ENCODE results near the gene RTKN. TPM values are rescaled to one million over a fixed set of nuclear protein-coding genes. Genes with fewer than 3 reads are reported as not detected.

The RTKN gene
- total RNA-seq, 2 donors from 2014 or later = 14.1 to 18.7 TPM

GRCh38 chr2:74393525-74393924 is 48.2 kb downstream of the RTKN start:
- DNase-seq (no peak), ATAC-seq (no peak)
- intact Hi-C loops (cut with DNase I) = no loop called here

- intact Hi-C loops (cut with DNase I) = no loop called here
- DNase-seq = no peak
- no peak for ATAC-seq
Measured at GRCh38 chr2:74392449-74392743, 49.3 kb downstream of the RTKN start.

- ATAC-seq = peak; percentile 91 to 92
- intact Hi-C loops (cut with DNase I) = no loop called here
- peak; percentile 93 for DNase-seq
Measured at GRCh38 chr2:74391580-74392448, 49.9 kb downstream of the RTKN start.

- intact Hi-C loops (cut with DNase I) = no loop called here
- DNase-seq = no peak
- peak in 1 of 2 donors; percentile 43 for ATAC-seq
Measured at GRCh38 chr2:74391209-74391579, 50.5 kb downstream of the RTKN start.

- no peak for DNase-seq
- intact Hi-C loops (cut with DNase I) = no loop called here
- ATAC-seq = no peak
Measured at GRCh38 chr2:74390606-74391005, 51.1 kb downstream of the RTKN start.

GRCh38 chr2:74387346-74387745 is 54.4 kb downstream of the RTKN start:
- intact Hi-C loops (cut with DNase I) = no loop called here
- DNase-seq = no peak
- ATAC-seq = peak in 1 of 2 donors; percentile 28

- ATAC-seq (peak in 1 of 2 donors; percentile 35), DNase-seq (no peak)
- intact Hi-C loops (cut with DNase I) = no loop called here
Measured at GRCh38 chr2:74385396-74385795, 56.3 kb downstream of the RTKN start.

- ATAC-seq (no peak), DNase-seq (no peak)
- intact Hi-C loops (cut with DNase I) = no loop called here
Measured at GRCh38 chr2:74384051-74384450, 57.7 kb downstream of the RTKN start.

- peak in 1 of 2 donors; percentile 23 for ATAC-seq
- intact Hi-C loops (cut with DNase I) = no loop called here
- DNase-seq = no peak
Measured at GRCh38 chr2:74383254-74383653, 58.5 kb downstream of the RTKN start.

GRCh38 chr2:74381751-74382150 is 60.0 kb downstream of the RTKN start:
- ATAC-seq (no peak), DNase-seq (no peak)
- intact Hi-C loops (cut with DNase I) = no loop called here

GRCh38 chr2:74379851-74380789 is 61.6 kb downstream of the RTKN start, which contains the start of gene DCTN1:
Gene DCTN1 (minus strand): TSS chr2:74380311. CDS start chr2:74380037, 274 bp downstream.
- intact Hi-C loops (cut with DNase I) = no loop called here
- DNase-seq (peak; percentile 69), ATAC-seq (peak; percentile 84 to 88)

- DNase-seq (no peak), ATAC-seq (no peak)
- intact Hi-C loops (cut with DNase I) = no loop called here
Measured at GRCh38 chr2:74378007-74378406, 63.7 kb downstream of the RTKN start.

GRCh38 chr2:74375838-74376237 is 65.9 kb downstream of the RTKN start:
- intact Hi-C loops (cut with DNase I) = no loop called here
- DNase-seq = no peak
- no peak for ATAC-seq

Other genes with a start within 250 kb of the RTKN start
- gene MTHFD2, start 243.3 kb downstream of the RTKN start, total RNA-seq = 10 to 100 TPM; 21.8 to 33.0 TPM
- gene SLC4A5, start 98.5 kb downstream of the RTKN start, total RNA-seq = 1 to 10 TPM; 1.2 to 1.7 TPM
- 100 to 1,000 TPM; 106 to 118 TPM for gene DCTN1, start 61.6 kb downstream of the RTKN start, total RNA-seq
- gene C2orf81, start 20.3 kb downstream of the RTKN start, total RNA-seq = under 1 TPM; 0.59 to 0.79 TPM
- 1 to 10 TPM; 4.1 to 5.5 TPM for gene WDR54, start 20.2 kb downstream of the RTKN start, total RNA-seq
- gene INO80B, start 13.2 kb upstream of the RTKN start, total RNA-seq = 10 to 100 TPM; 21.1 to 22.1 TPM
- 10 to 100 TPM; 42.2 to 56.7 TPM for gene WBP1, start 16.5 kb upstream of the RTKN start, total RNA-seq
- 10 to 100 TPM; 25.3 to 32.7 TPM for gene MOGS, start 23.4 kb upstream of the RTKN start, total RNA-seq
- gene MRPL53, start 30.7 kb upstream of the RTKN start, total RNA-seq = 100 to 1,000 TPM; 110 to 127 TPM
- 1 to 10 TPM; 6.8 to 8.8 TPM for gene CCDC142, start 41.1 kb upstream of the RTKN start, total RNA-seq
- 10 to 100 TPM; 11.9 TPM for gene TTC31, start 41.1 kb upstream of the RTKN start, total RNA-seq
- 1 to 10 TPM in 1 of 2 donors, under 1 TPM in 1; 0.60 to 1.0 TPM for gene LBX2, start 57.7 kb upstream of the RTKN start, total RNA-seq
- 10 to 100 TPM; 18.3 to 24.0 TPM for gene PCGF1, start 65.8 kb upstream of the RTKN start, total RNA-seq
- gene TLX2, start 72.5 kb upstream of the RTKN start, total RNA-seq = not detected
- gene DQX1, start 84.3 kb upstream of the RTKN start, total RNA-seq = not detected
- 10 to 100 TPM; 62.2 to 78.3 TPM for gene AUP1, start 87.8 kb upstream of the RTKN start, total RNA-seq
- 10 to 100 TPM; 28.7 to 29.3 TPM for gene HTRA2, start 88.0 kb upstream of the RTKN start, total RNA-seq
- 1 to 10 TPM; 4.1 to 8.4 TPM for gene LOXL3, start 112.0 kb upstream of the RTKN start, total RNA-seq
- 10 to 100 TPM in 1 of 2 donors, 1 to 10 TPM in 1; 7.9 to 12.4 TPM for gene DOK1, start 112.8 kb upstream of the RTKN start, total RNA-seq
- under 1 TPM; 0.44 to 0.65 TPM for gene M1AP, start 206.4 kb upstream of the RTKN start, total RNA-seq
- gene SEMA4F, start 212.3 kb upstream of the RTKN start, total RNA-seq = 1 to 10 TPM; 3.4 to 6.1 TPM

Data from left cardiac atrium (tissue), 4 donors.